Brain microvascular endothelial cell (primary cell): ENCODE results near the gene GGTLC1.
"Not testable (repeated sequence)": the region's sequence is repeated elsewhere in the genome, so short reads cannot be mapped to it uniquely, and the experiment has no call there.

Experiments used
- DNase-seq: peaks from one replicate; pipeline ENCODE4 v3.0.0-alpha.2; 2020
- H3K27ac ChIP-seq: fragments of 250-450 bp; sonication (Bioruptor Pico); 2 replicates; pipeline ENCODE4 v1.5.1; 2020; ENCODE audit warnings: mild to moderate bottlenecking, moderate library complexity
- H3K27me3 ChIP-seq: fragments of 250-450 bp; sonication (Bioruptor Pico); replicated peaks from 2 replicates; pipeline ENCODE4 v1.5.1; 2020; ENCODE audit warnings: mild to moderate bottlenecking
- H3K36me3 ChIP-seq: fragments of 250-450 bp; sonication (Bioruptor Pico); replicated peaks from 2 replicates; pipeline ENCODE4 v1.5.1; 2020; ENCODE audit warnings: mild to moderate bottlenecking
- H3K4me3 ChIP-seq: 2 replicates; pipeline ENCODE4 v1.5.1; 2011; ENCODE audit warnings: low read depth, mild to moderate bottlenecking, control low read depth, low read length, moderate library complexity
- CTCF ChIP-seq: IDR thresholded peaks from 2 replicates; pipeline ENCODE4 v1.5.1; 2011; ENCODE audit warnings: low read depth, mild to moderate bottlenecking, moderate library complexity, low read length, control low read depth, inconsistent platforms; ENCODE audit errors: missing control alignments
- in situ Hi-C: cut with HindIII; loops from 2 replicates; pipeline ENCODE4 v1.10.0; 2017; ENCODE audit warnings: low sequenced_read_pairs, low pct_ligation_motif_present

Gene GGTLC1

GRCh38 chr20:23988966-23989365, 387 bp upstream of the GGTLC1 start:
- DNase-seq, in situ Hi-C loops, H3K27me3 ChIP-seq, H3K27ac ChIP-seq, H3K4me3 ChIP-seq, H3K36me3 ChIP-seq: not testable (repeated sequence)

- H3K4me3 ChIP-seq, in situ Hi-C loops, DNase-seq, H3K27ac ChIP-seq, H3K27me3 ChIP-seq, H3K36me3 ChIP-seq: not testable (repeated sequence)
Observed at GRCh38 chr20:23986716-23987115, 1.9 kb downstream of the GGTLC1 start.

- H3K4me3 ChIP-seq, DNase-seq, H3K36me3 ChIP-seq, H3K27ac ChIP-seq, H3K27me3 ChIP-seq, in situ Hi-C loops: not testable (repeated sequence)
Observed at GRCh38 chr20:23986310-23986709, 2.3 kb downstream of the GGTLC1 start.

GRCh38 chr20:23985790-23986225, 2.8 kb downstream of the GGTLC1 start:
- H3K27ac ChIP-seq, in situ Hi-C loops, H3K27me3 ChIP-seq, H3K4me3 ChIP-seq, DNase-seq, H3K36me3 ChIP-seq: not testable (repeated sequence)

GRCh38 chr20:23985066-23985789, 3.4 kb downstream of the GGTLC1 start:
- H3K27ac ChIP-seq, in situ Hi-C loops, H3K36me3 ChIP-seq, DNase-seq, H3K27me3 ChIP-seq, H3K4me3 ChIP-seq: not testable (repeated sequence)

- TF ChIP-seq CTCF: peak; percentile 7
- H3K36me3 ChIP-seq, DNase-seq, H3K4me3 ChIP-seq, H3K27me3 ChIP-seq, H3K27ac ChIP-seq, in situ Hi-C loops: not testable (repeated sequence)
Observed at GRCh38 chr20:23984476-23985023, 4.0 kb downstream of the GGTLC1 start.

- in situ Hi-C loops, H3K4me3 ChIP-seq, H3K36me3 ChIP-seq, DNase-seq, H3K27ac ChIP-seq, H3K27me3 ChIP-seq: not testable (repeated sequence)
Observed at GRCh38 chr20:23982112-23983018, 6.2 kb downstream of the GGTLC1 start.

GRCh38 chr20:23981526-23981925, 7.1 kb downstream of the GGTLC1 start:
- in situ Hi-C loops: not testable (repeated sequence)

GRCh38 chr20:23981014-23981413, 7.6 kb downstream of the GGTLC1 start:
- in situ Hi-C loops, H3K4me3 ChIP-seq, H3K27ac ChIP-seq, H3K27me3 ChIP-seq, DNase-seq, H3K36me3 ChIP-seq: not testable (repeated sequence)

More at GRCh38 chr20:23981526-23981925, 7.1 kb downstream of the GGTLC1 start:
- H3K36me3 ChIP-seq, H3K27ac ChIP-seq, DNase-seq, H3K27me3 ChIP-seq, H3K4me3 ChIP-seq: not testable (repeated sequence)

- H3K27ac ChIP-seq, in situ Hi-C loops, H3K4me3 ChIP-seq, H3K36me3 ChIP-seq, H3K27me3 ChIP-seq, DNase-seq: not testable (repeated sequence)
Observed at GRCh38 chr20:23979899-23980811, 8.4 kb downstream of the GGTLC1 start.

- H3K36me3 ChIP-seq, H3K27ac ChIP-seq, DNase-seq, in situ Hi-C loops, H3K4me3 ChIP-seq, H3K27me3 ChIP-seq: not testable (repeated sequence)
Observed at GRCh38 chr20:23979380-23979779, 9.2 kb downstream of the GGTLC1 start.
